GM23248 (cell line): ENCODE measurements around the gene SCAMP4.

Experiments used
- EZH2 ChIP-seq: fragments of 200-600 bp; sonication (generic); IDR thresholded peaks from 2 replicates; pipeline ENCODE4 v1.6.1; 2018; ENCODE audit warnings: antibody characterized with exemption, mild to moderate bottlenecking; ENCODE audit not compliant: insufficient read depth, poor library complexity, severe bottlenecking
- EZH2phosphoT487 ChIP-seq: fragments of 200-600 bp; sonication (generic); IDR thresholded peaks from 2 replicates; pipeline ENCODE4 v1.6.1; 2018; ENCODE audit warnings: antibody characterized with exemption, moderate library complexity, mild to moderate bottlenecking, low read depth; ENCODE audit not compliant: insufficient read depth

GRCh38 chr19:1863638-1864479 is 41.3 kb upstream of the SCAMP4 start:
- TF ChIP-seq EZH2 = no peak
- TF ChIP-seq EZH2phosphoT487 = no peak
